HEK293T (cell line): ENCODE data around the gene ADSS1.

ENCODE experiments used
- ELF4 ChIP-seq: fragments of 450-650 bp; IDR thresholded peaks from 2 replicates; pipeline ENCODE4 v1.6.1; 2017; ENCODE audit warnings: antibody characterized with exemption
- FOXA1 ChIP-seq: fragments of 450-650 bp; IDR thresholded peaks from 2 replicates; pipeline ENCODE4 v1.6.1; 2016; ENCODE audit warnings: mild to moderate bottlenecking
- FOXK2 ChIP-seq: fragments of 450-650 bp; IDR thresholded peaks from 2 replicates; pipeline ENCODE4 v1.6.1; 2016; ENCODE audit warnings: mild to moderate bottlenecking
- FOXM1 ChIP-seq: fragments of 450-650 bp; IDR thresholded peaks from 2 replicates; pipeline ENCODE4 v1.6.1; 2017; ENCODE audit warnings: mild to moderate bottlenecking, borderline replicate concordance
- LEF1 ChIP-seq: fragments of 450-650 bp; IDR thresholded peaks from 2 replicates; pipeline ENCODE4 v1.6.1; 2017; ENCODE audit warnings: mild to moderate bottlenecking, borderline replicate concordance
- SP1 ChIP-seq: fragments of 450-650 bp; IDR thresholded peaks from 2 replicates; pipeline ENCODE4 v1.6.1; 2017
- SUZ12 ChIP-seq: fragments of 450-650 bp; IDR thresholded peaks from 2 replicates; pipeline ENCODE4 v1.6.1; 2016; ENCODE audit warnings: mild to moderate bottlenecking
- TARDBP ChIP-seq: fragments of 450-650 bp; IDR thresholded peaks from 2 replicates; pipeline ENCODE4 v1.6.1; 2016
- ZNF384 ChIP-seq: fragments of 450-650 bp; IDR thresholded peaks from 2 replicates; pipeline ENCODE4 v1.6.1; 2016

DNA sequence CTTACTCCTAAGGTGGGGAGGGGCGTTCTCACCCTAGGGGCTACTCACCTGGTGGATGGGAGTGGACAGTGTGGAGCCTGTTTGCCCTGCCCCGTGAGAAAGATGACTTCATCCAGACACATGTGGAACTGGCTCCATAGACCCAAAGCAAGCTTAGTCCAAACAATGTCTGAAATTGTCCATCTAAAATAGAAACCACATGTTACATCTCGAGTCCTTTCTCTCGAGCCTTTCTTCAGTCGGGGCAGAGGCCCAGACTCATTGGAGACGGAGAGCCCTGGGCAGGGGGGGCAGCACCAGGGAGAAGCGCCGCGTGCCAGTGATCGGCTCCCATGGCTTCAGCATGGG lies 33.2 kb downstream of the ADSS1 start:
- TF ChIP-seq FOXM1, result no peak
- no peak for TF ChIP-seq ZNF384
- no peak for TF ChIP-seq FOXA1
- TF ChIP-seq TARDBP, result no peak
- no peak for TF ChIP-seq ELF4
- TF ChIP-seq SP1, result no peak
- TF ChIP-seq SUZ12, result no peak
- TF ChIP-seq LEF1, result no peak
- no peak for TF ChIP-seq FOXK2
